C1 segment of cervical spinal cord (tissue), 14 donors: ENCODE data around the gene SLC16A8.
"Not testable (repeated sequence)": the region's sequence is repeated elsewhere in the genome, so short reads cannot be mapped to it uniquely, and the experiment has no call there.

Source experiments
- DNase-seq, 14 donors: peaks; one replicate each; lab custom pipeline; 2025; lab: John Stamatoyannopoulos, UW

SLC16A8 gene

DNA sequence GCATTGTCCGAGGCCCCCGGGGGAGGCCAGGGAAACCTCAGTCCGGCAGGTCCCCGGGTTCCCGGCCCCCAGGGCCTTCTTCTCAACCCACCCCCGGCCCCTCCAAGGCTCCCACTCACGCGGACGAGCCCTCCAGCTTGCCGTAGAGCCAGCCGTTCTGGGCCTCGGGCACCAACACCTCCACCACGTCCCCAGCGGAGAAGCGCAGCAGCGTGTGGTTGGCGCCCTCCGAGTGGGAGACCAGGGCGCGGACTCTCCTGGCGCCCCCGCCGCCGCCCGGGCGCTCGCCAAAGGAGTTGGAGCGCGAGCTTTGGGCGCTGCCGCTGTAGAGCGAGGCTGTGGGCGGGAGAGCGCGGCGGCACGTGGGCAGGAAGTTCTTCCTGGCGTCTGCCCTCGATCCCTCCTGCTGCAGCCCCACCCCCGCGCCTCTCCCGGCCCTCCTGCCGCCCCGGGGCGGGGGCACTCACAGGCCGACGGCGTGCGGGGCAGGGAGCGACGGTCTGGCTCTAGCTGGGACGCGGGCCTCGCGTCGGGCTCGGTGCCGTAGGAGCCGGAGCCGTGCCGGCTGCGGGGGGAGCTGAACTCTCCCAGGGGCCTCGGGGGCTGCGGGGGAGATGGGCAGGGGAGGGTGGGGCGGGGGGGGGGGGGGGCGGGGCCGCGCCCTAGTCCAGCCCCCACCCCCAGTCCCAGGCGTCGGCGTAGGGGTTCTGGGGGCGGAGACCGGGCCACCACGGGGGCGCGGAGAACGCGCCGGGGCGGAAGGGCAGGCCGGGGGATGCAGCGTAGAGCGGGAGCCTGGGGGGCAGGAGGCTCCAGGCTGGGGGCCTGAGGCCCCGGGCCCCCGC, 4.9 kb upstream of the SLC16A8 start:
- no peak for DNase-seq

DNA sequence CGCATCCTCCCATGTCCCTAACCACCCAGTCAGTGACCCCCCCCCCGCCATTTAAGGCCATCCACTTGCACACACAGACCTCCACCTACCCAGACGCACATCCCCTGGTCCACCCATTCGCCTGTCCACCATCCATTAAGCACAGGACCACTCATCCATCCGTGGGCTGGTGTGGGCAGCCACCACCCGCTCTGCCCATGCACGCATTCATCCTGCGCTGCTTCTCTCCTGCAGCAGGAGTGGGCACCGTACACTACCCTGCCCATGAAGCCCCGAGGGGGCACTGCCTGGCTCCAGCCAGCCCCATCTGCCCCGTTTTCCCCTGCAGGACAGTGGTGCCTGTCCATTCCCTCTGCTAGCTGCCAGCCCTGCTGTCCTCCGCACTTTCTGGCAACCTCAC, 3.9 kb upstream of the SLC16A8 start:
- DNase-seq = no peak

DNA sequence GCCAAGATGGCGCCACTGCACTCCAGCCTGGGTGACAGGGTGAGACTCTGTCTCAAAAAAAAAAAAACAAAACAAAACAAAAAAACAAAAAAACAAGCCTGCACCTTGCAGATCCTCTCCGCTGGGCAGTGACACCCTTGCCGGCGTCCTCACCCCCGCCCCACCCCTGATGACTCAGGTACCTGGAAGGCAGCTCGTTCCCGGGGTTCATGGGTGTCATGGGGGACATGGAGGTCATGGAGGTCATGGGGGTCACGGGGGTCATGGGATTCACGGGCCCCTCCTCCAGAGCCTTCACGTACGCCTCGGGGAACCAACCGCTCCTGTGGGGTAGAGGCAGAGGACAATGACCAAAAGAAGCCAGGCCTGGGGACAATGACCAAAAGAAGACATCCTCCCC, 3.0 kb upstream of the SLC16A8 start:
- DNase-seq = no peak

DNA sequence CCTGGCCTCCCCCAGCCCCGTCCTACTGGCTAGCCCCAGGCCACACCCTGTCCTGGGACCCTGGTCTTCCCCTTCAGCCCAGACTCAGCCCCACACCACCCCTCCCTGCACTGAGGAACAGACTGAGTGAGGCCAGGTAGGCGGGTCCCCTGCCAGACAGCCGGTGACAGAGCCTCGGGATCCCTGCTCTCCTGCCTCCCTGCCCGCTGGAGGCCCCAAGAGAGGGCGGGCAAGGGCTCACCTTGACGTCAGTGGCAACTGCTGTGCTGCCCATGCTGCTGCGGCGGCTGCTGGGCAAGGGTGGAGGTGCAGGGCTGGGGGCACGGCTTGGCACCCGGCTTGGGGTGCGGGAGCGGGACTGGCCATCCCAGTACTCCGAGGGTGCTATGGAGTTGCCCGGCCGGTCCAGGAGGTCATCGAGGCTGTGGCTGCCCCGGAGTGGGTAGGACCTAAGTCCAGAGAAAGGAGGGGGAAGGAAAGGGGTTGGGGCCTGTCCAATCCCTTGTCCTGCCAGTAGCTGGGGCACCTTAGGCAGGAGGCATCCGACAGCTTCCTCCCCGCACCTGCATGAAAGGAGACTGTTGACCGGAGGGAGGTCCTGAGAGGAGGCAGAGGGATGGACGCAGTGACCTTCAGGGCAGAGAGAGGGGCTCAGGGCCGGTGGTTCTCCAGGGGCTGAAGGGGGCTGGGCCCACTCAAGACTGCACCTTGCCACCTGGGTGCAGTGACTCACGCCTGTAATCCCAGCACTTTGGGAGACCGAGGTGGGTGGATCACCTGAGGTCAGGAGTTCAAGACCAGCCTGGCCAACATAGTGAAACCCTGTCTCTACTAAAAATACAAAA, 2.2 kb upstream of the SLC16A8 start:
- no peak for DNase-seq

DNA sequence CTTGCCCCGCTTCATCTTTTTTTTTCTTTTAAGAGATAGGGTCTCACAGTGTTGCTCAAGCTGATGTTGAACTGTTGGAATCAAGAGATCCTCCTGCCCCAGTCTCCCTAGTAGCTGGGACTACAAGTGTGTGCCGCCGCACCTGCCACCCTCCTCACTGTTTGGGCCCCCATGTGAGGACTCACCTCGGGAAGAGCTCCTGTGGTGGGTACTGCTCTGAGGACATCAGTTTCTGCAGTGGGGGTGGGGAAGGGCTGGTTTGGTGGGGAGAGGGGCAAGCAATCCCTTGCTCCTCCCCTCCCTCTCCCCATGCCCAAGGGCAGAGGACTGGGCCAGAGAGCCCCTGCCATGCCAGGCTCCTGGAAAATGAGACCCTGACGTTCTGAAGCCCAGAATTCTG, 1.5 kb upstream of the SLC16A8 start:
- DNase-seq = no peak

DNA sequence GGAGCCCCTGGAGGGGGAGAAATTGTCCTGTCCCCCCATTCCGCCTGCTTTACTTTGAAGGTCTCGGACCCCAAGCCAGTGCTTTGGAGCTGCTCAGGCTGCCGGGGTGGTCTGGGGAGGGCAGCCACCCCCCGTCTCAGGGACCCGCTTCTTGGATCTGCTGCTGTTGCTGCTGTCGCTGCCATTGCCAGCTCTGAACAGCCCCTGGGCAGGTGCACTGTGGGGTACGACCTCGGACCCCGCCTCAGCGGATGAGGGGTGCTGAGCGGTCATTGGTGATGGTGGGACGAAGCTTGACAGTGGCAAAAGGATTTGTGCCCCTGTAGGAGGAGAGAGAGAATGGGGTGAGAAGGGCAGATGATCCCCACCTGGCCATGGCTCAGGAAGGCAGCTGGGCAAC, 1.1 kb upstream of the SLC16A8 start:
- DNase-seq = no peak

DNA sequence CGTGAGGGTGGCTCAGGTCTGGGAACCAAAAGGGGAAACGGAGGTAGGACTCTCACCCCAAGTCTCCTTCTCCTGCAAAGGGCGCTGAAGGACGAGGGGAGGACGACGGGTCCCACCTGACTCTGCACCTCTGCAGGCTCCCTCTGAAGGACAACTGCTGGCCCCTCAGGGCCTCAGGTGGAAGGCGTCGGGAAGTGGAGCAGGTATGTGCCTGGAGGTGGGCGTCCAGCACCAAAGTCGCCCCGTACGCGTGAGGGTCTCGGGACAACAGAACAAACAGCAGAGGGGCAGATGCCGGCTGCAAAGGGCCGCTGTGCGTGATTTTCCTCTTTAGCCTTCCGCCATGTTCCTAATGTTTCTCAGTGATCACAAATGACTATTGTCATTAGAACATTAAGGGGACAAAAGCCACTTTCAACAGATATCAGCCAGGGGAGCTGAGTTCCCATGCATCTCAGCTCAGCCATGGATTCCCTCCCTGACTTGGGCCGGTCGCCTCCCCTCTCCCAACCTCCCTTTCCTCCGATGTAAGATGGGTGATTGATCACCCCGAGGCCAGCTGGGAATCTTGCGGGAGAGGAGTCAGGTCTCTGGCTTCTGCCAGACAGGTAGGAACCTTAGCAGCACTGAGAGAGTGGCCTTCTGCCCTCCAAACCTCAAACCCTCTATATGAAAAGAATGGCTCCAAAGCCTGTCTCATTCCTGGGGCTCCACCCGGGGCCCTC, 836 bp downstream of the SLC16A8 start:
- DNase-seq = no peak

DNA sequence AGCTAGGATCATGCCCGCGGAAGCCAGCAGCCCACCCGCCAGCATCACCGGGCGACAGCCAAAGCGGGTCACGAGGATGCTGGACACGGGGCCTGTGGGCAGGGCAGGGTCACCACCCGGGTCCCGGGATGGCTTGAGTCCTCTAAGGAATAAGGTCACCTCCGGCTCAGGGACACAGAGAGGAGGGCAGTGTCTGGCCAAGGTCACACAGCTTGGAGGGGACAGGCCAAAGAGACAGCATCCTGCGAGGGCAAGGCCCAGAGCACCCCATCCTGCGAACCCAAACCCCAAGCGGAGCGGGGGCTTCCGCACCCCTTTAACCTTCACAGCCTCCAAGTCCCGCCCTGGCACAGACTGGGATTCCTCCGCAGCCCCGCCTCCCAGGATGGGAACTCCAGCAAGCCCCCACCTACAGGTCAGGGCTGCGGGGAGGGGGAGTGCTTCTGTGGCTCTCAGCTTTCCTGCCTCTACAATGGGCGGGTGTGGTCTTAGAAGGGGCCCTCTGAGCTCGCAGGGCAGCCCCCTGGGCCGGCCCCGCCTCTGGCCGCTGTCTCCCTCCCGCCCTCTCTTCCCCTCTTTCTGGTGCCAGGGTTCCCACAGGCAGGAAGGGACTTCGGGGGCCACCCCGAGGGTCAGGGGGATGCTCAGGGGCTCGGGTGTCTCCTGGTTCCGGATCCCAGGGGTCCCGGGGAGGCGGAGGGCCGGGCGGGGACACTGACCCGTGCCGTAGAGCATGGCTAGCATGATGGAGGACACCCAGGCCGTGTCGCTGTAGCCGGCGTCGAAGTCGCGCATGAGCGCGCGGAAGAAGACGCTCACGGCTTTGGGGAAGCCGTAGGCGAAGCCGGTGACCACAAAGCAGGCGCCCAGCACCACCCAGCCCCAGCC, 1.8 kb downstream of the SLC16A8 start:
- DNase-seq = peak in 1 of 14 donors; percentile 38

DNA sequence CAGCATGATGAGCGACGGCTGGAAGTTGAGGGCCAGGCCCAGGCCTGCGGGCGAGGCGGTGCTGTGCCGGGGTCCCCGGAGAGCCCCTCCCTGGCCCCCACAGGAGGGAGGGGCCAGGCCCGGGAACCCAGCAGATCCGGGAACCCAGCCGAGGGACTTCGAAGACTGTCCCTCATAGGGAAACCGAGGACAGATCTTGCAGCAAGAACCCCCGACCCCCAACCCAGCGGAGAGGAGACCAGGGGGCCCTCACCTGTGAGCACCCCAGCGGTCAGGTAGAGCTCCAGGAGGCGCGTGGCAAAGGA, 2.4 kb downstream of the SLC16A8 start:
- DNase-seq = no peak

DNA sequence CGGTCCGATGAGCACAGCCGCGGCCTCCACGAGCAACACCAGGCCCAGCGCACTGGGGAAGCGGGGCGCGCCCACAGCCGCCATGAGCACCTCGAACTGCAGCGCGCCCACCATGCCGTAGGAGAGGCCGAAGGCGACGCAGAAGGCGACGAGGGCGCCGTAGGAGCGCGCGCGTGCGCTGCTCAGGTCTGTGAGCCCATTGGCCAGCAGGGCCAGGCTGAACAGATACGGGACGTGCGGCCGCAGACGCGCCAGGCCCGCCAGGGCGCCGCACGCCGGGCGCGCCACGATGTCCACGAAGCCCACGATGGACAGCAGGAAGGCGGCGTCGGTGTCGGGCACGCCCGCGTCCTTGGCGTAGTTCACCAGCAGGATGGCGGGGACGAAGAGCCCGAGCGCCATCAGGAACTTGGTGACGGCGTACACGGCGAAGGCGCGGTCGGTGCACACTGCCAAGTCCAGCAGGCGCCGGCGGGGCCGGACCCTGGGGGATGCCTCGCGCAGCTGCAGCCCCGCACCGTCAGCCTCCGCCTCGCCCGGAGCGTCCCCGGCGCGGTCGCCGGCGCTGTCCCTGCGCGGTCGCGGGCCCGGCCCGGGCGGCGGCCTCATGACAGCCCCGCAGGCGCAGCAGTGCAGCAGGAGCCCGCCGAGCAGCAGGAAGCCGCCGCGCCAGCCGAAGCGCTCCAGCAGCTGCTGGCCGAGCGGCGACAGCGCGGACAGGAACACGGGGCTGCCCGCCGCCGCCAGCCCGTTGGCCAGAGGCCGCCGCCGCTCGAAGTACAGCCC, 2.9 kb downstream of the SLC16A8 start:
- peak in 4 of 14 donors; percentile 12 to 45 (median 37) for DNase-seq

DNA sequence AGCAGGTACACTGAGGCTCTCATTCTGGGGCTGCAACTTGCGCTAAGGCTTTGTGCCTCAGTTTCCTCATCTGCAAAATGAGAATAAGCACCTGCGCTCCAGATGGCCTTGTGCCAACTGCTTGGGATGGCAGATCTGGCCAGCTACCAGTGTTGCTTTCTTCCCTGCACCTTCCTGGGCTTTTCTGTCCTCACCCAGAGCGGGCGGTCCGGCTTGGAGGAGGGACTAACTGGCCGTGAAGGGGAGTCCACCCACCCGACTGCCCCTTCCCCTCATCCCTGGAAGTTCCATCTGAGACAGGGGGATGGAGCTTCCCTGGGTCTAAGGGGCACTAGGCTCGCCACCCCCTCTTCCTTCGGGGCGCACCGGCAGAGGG, 3.5 kb downstream of the SLC16A8 start:
- DNase-seq = no peak

DNA sequence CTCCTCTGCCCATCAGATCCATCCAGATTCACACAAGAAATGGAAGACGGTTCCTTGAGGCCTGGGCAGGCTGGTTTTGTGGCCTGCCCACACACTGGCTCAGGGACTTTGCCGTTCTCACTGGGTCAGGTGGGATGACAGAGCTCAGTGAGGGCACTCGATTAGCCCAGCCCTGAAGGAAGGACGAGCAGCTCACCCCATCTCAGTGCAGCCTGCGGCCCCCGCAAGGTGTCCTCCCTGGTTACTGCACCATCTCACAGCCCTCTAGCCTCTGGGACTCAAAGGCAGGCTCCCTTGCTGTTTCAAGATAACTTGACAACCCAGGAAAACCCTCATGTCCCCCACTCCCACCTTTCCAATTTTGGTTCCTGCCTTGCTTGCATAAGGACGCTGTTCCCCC, 4.2 kb downstream of the SLC16A8 start:
- DNase-seq = no peak

DNA sequence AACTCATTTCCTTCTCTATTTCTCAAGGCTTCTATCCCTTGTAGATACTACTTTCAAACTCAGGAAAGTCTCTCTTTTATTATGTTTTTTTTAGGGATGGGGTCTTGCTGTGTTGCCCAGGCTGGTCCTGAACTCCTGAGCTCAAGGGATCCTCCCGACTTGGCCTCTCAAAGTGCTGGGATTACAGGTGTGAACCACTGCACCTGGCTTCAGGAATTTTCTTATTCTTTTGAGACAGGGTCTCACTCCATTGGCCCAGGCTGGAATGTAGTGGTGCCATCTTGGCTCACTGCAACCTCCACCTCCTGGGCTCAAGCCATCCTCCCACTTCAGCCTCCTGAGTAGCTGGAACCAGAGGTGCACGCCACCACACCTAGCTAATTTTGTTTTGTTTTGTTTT, 4.8 kb downstream of the SLC16A8 start:
- not testable (repeated sequence) for DNase-seq

DNA sequence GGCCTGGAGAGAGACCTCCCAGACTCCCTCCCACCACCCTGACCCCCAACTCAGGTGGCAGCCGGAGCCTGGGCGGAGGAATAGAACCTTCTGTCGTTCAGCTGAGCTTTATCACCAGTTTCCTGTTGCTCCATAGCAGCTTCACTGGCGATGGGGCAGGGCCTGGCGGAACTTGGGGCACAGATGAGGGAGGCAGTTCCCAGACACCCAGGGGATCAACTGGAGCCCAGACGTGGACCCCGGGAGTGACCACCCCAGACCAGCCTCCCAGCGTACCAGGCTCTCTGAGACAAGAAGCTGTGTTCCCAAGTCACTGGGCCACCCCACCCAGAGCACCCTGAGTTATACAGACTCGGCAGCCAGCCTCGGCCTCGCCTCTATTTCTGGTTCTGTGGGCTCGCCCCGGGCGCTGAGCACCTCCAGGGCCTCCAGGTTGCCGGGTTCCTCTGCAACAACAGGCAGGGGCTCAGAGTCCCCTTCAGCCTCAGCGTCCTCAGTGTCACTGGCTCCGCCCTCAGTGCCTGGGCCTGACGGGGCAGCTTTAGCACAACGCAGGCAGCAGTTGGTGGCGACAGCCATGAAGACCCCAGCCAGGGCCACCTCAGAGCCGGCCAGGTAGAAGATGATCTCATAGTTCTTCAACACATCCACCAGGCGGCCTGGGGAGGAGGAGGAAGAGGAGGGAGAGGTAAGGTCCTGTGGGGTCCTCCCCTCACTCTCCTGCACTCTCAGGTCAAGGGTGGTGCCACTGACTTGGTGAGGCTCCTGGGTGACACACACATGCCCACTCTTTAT, 5.7 kb downstream of the SLC16A8 start:
- no peak for DNase-seq

DNA sequence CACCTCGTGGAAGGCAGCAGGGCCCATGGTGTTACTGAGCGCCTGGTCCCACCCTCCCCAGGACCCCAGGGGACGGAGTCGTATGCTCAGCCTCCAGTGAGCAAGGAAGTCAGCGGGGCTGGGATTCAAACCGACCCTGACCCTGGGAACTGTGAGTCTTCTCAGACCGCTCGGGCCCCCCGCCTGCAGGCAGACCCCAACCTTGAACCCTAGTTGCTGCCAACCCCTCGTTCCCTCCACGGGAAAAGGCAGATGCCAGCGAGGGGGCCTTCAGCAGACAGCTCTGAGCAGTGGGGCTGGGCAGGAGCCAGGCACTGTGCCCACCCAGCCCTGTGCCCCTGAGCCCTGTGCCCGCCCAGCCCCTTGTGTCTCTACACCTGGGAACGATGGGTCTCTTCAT, 6.4 kb downstream of the SLC16A8 start:
- DNase-seq = no peak

DNA sequence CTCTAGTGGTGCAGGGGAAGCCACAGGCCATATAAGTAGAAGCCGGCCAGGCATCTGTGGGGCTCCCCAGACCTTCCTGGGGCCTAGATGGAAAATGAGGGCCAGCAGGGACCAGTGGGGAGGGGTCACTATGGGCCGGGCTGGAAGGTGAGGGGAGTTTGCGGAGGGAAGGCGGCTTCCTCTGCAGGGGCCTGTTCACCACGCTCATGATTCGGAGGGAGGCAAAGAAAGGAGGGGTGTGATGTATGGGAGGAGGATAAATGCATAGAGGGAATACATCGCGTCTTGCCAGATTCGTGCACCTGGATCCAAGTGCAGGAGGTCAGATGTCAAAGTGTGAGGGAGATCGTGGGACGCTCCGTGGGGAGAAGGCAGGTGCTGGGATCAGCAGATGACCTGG, 6.9 kb downstream of the SLC16A8 start:
- DNase-seq = no peak

DNA sequence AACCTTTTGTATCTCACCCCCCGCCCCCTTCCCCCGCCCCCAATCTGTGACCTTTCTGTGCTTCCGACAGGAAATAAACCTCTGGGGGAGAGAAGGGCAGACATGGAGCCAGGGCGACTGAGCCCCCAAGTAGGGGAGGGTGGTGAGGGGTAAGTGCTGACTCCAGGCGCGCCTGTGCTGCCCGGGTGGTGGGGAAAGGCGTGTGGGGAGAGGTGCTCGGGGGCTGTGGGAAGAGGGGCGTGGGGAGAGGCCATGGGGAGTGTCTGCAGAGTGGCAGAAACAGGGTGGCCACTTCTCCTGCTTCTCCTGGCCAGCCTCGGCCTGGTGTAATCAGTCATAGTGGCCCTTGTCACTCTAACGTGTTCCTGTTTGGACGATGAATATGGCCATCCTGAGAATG, 8.0 kb downstream of the SLC16A8 start:
- DNase-seq = no peak

DNA sequence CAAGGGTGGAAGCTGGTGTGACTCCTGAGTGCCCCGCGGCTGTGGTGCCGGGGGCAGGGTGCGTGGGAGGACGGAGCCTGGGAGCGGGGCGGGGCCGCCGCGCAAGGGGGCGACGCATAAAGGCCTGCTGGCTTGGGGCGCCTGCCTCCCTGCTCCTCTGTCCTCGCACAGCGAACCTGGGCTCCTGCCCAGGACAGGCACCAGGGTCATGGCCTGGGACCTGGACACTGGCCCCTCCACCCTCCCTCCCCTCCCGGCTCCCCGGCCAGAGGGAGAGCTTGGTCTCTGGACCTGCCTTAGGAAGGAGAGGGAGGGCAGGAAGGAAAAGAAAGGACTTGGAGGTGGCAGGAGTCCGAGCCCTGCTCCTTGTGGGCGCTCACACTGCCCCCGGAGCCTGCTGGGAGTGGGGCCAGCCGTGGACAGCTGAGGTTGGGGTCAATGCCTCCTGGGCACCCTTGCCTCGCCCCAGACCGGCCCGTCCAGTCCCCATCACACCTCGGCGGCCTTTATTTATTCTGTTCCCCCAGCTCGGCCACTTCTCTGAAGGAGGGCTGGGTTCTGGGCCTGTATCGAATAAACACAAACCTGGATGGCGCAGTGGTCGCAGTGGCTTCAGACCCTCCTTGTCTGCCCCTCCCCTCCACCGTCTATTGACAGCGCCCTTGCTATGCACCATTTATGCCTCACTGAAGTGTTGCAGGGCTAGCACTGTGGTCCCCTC, 8.7 kb downstream of the SLC16A8 start:
- no peak for DNase-seq
